Renal pelvis (tissue), 4 donors: ENCODE results near the gene PLA2G4A. TPM values are rescaled to one million over a fixed set of nuclear protein-coding genes. Genes with fewer than 3 reads are reported as not detected.

Experiments
- DNase-seq: peaks from one replicate; pipeline ENCODE4 v3.0.0-alpha.2; 2013
- polyA plus RNA-seq, 3 donors: library from polyadenylated mRNA; unstranded; fragments of 120-200 nt; gene quantifications; one replicate each; pipeline ENCODE4 v1.2.1, GENCODE V29; 2013; ENCODE audit not compliant: insufficient read length in 3 of 3

Gene PLA2G4A
- polyA plus RNA-seq, 3 donors, result 4.6 to 8.5 (median 8.3) TPM

GRCh38 chr1:186871784-186872183, 43.0 kb downstream of the PLA2G4A start:
- no peak for DNase-seq

GRCh38 chr1:186872291-186872690, 43.5 kb downstream of the PLA2G4A start:
- no peak for DNase-seq

- DNase-seq, result no peak
Measured at GRCh38 chr1:186873687-186874086, 44.9 kb downstream of the PLA2G4A start.

GRCh38 chr1:186875896-186876835, 47.4 kb downstream of the PLA2G4A start:
- DNase-seq, result no peak

GRCh38 chr1:186878356-186878755, 49.6 kb downstream of the PLA2G4A start:
- no peak for DNase-seq

- DNase-seq, result no peak
Measured at GRCh38 chr1:186880982-186881381, 52.2 kb downstream of the PLA2G4A start.

GRCh38 chr1:186882372-186883134, 53.8 kb downstream of the PLA2G4A start:
- no peak for DNase-seq

GRCh38 chr1:186884251-186884650, 55.5 kb downstream of the PLA2G4A start:
- DNase-seq, result no peak

- no peak for DNase-seq
Measured at GRCh38 chr1:186887203-186887602, 58.5 kb downstream of the PLA2G4A start.

GRCh38 chr1:186888367-186888766, 59.6 kb downstream of the PLA2G4A start:
- DNase-seq, result no peak

- DNase-seq, result no peak
Measured at GRCh38 chr1:186892936-186893335, 64.2 kb downstream of the PLA2G4A start.

GRCh38 chr1:186894415-186894814, 65.7 kb downstream of the PLA2G4A start:
- DNase-seq, result no peak

- DNase-seq, result no peak
Measured at GRCh38 chr1:186896211-186896610, 67.5 kb downstream of the PLA2G4A start.

- no peak for DNase-seq
Measured at GRCh38 chr1:186897008-186897407, 68.3 kb downstream of the PLA2G4A start.

GRCh38 chr1:186899577-186899976, 70.8 kb downstream of the PLA2G4A start:
- DNase-seq, result no peak

- no peak for DNase-seq
Measured at GRCh38 chr1:186899977-186900376, 71.2 kb downstream of the PLA2G4A start.

- DNase-seq, result no peak
Measured at GRCh38 chr1:186900539-186901237, 71.9 kb downstream of the PLA2G4A start.

- DNase-seq, result no peak
Measured at GRCh38 chr1:186901631-186902030, 72.9 kb downstream of the PLA2G4A start.

- no peak for DNase-seq
Measured at GRCh38 chr1:186903374-186904136, 74.8 kb downstream of the PLA2G4A start.

- no peak for DNase-seq
Measured at GRCh38 chr1:186904361-186904760, 75.6 kb downstream of the PLA2G4A start.

GRCh38 chr1:186905561-186905960, 76.8 kb downstream of the PLA2G4A start:
- no peak for DNase-seq

- no peak for DNase-seq
Measured at GRCh38 chr1:186915555-186915954, 86.8 kb downstream of the PLA2G4A start.
